ENCODE data around the gene ABCD2.
"Not testable (repeated sequence)": the region's sequence is repeated elsewhere in the genome, so short reads cannot be mapped to it uniquely, and the experiment has no call there.

ABCD2 gene

DNA sequence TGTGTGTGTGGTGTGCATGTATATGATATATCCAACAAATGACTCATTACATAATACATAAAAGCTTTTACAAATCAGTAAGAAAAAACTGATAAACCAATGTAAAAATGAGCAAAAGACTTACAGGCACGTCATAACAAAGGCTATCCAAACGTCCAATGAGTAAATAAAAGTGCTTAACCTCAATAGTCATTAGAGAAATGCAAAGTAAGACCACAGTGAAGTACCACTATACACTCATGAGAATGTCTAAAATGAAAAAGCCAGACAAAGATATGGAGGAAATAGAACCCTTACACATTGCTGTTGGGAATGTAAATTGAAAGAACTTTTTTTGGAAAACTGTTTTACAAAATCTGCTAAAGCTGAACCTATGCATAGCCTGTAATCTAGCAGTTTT is 7.8 kb downstream of the ABCD2 start:
- FAIRE-seq = no peak

DNA sequence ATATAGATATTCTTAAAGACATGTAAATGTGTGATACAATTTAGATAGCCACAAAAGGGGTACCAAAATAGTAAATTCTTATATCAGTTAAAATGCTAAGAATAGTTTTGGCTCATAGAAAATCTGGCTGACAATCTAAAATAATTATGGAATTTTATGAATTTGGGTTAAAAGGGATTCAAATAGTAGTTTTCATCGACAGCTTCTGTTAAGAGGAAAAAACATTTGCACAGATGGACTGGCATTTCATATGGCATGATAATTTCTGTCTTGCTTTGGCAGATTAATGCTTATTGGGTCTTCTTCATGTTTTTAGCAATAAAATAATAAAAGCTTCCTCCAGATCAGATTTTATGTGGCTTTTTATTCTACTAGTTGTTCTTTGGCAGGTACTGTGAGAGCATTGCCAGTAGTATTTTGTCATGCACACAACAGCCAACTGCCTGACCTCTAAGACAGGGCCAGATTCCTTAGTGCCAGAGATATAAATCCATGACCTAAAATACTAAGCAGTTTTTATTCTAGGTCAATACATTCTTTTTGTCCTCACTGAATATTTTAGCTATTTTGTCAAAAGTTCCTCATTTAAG is 9.1 kb downstream of the ABCD2 start:
- FAIRE-seq = no peak

DNA sequence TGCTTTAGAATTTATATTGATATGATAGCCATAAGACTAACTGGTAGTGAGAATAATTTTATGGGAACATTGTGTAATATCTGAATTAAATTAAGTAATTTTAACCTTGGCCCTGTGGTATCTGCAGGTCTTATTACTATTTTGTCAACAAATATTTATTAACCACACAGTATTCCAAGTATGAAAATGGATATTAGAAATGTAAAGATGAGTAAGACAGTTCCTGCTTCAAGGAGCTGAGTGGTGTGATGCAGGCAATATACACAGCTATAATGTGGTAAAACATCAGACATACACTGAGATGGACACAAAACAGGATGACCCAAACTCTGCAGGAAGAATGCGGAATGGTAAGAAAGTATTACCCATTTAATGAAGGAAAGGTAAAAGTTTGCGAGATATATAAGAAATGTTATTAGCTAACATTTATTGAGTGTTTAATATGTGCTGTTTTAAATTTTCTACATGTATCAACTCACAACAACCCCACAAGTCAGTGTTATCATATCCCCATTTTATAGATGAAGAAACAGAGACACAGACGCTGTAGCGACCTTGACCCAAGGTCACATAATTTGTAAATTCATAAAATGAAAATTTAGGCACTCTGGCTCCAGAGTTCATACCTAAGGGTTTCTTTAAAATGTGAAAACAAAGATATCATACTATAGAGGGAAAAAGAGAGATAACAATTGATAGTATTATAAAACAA is 12.7 kb downstream of the ABCD2 start:
- FAIRE-seq = no peak

DNA sequence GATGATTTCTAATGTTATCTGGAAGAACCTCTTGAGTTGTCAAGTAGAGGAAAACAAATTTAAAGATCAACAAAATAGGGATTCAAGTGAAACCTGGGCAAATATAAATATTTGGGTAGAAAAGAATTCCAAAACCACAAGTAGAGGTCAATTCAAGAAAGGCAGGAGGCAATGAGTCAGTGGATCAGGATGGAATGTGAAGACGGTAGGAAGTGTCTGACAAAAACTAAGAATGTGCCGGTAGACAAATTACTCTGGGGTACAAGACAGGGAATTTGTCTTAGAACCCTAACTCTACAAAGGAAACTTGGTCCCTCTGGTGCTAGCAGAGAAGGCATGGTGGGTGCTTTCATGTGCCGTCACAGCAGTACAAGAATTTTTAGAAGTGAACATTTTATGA is 13.6 kb downstream of the ABCD2 start:
- no peak for FAIRE-seq

DNA sequence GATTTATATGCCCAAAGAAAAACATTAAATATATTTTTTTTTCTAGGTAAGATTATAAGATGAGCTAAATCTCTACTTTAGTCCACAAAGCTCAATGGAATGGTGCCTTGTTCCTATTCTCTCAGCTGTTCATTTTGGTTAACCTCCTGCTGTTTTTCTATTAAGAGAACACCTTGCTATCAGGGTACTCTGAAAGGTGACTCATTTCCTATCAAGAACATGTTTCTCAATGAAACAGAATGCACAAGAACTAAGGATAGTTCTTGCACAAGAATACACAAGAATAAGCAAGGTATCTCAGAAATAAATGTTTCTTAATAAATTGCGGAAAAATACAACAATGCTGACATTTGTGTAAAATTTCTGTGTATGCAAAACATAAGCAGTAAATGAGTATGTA is 14.1 kb downstream of the ABCD2 start:
- no peak for FAIRE-seq

DNA sequence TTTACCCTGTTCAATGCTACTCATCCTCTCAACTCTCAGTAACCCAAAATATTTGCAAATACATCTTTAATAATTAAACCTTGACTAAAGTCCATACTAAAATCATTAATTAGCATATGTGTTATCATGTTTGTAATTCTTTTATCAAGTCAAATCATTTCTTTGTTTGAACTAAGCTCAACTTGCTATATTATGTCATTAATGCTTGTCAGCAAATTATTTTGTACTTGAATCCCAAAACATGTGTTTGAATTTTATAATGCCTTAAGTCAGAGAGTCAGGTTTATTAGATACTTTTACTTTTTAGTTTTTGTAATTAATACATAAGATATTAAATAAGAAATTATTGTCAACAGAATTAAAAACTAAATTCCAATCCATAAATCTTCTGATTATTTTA is 16.5 kb downstream of the ABCD2 start:
- FAIRE-seq = no peak

DNA sequence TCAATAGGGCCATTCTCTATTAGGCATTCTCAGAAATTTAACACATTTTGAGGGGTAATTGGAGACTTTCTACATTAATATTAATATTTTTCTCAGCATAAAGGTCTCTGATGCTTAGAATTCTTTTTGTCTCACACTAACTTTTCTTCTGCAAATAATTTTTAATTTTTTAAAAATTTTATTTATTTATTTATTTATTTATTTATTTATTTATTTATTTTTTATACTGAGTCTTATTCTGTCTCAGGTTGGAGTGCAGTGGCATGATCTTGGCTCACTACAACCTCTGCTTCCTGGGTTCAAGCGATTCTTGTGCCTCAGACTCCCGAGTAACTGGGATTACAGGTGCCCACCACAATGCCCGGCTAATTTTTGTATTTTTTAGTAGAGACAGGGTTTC is 17.7 kb downstream of the ABCD2 start:
- FAIRE-seq = not testable (repeated sequence)

DNA sequence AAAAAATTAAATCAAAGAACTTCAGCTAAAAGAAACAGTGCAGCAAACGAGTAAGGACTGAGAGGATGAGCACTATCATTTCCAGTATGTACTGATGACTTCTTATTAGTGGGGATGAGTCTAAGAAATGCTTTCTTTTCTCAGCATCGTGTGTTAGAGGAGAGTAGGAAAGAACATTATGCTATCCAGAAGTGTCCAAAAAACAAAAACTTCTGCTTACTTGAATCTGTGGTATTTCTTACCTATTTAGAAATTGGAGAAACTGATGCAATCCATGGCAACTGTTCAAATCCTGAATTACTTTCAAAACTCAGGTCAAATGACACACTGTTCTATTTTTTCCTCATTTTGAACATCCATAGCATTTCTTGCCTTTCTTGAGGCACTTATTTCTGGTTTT is 23.7 kb downstream of the ABCD2 start:
- FAIRE-seq = no peak

DNA sequence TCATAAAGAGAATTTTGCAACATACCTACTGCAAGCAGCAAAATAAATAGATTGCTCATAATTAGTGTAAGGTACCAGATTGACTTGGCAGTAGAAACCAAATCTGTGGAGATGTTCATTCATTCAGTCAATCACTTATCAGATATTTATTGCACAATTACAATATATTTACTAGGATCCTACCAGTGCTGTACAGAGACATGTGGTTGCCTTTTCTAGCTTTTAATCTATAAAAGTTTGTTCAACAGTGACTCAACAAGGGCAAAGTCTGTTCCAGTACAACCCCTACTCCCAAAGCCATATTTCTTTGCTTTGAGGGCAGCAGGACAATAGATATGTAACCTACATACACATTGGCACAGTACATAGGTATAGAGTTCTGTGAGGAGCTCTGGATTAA is 27.3 kb downstream of the ABCD2 start:
- no peak for FAIRE-seq

DNA sequence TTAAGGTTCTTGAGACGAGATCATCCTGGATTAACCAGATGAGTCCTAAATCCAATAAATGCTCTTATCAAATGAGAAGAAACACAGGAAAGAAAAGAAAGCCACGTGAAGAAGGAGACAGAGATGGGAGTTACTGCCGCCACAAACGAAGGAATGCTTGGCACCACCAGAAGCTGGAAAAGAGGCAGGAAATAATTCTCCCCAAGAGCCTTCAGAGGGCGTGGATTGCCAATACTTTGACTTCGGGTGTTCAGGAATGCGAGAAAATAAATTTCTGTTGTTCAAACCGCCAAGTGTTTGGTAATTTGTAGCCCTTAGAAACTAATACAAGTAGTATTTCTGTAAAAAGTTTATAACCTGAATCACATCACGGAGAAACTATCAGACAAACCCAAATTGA is 31.3 kb downstream of the ABCD2 start:
- no peak for FAIRE-seq

DNA sequence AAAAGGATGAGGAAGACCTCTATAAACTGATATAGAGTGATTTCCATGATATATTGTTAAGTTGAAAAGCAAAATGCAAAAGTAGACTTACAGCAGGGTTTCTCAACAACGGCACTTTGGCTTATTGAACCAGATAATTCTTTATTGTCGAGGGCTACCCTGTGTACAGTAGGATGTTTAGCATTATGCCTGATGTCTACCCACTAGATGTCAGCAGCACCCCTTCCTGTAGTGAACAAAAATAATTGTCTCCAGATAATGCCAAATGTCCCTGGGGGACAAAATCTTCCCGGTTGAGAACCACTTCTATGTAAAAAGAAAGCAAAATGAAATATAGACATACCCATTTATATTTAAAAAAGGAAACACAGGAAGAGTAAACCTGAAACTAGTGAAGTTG is 32.4 kb downstream of the ABCD2 start:
- FAIRE-seq = no peak

DNA sequence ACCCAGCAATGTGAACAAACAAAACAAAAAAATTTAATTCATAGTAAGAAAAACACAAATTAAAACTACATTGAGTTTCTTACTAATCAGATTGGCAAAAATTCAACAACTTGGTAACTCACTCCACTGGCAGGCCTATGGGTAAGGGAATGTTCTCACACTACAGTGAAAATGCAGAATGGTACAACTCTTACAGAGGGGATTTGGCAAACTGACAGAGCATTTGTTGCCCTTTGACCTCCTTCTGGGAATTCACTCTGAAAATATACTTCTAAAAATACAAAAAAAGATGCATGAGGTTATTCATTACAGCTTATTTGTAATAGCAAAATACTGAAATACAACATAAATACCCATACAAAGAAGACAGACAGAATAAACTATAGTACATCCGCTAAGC is 32.8 kb downstream of the ABCD2 start:
- FAIRE-seq = no peak

DNA sequence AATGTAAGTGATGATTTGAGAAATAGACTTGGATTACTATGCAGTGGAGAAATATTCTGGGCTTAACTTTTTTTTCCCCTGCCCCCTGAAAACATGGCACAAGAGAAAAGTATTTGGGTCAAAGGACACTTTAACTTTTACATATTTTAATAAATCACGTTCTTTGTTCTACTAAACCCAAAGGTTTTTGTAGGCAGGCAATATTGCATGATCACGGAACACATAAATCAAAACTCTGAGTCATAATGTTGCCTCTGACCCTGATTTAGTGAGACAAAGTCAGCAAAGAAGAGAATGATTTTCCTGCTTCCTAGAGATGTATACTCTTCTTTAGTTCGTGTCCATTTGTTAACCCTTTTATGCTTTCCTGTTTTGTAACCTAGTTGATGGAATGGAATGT is 38.0 kb downstream of the ABCD2 start:
- no peak for FAIRE-seq

DNA sequence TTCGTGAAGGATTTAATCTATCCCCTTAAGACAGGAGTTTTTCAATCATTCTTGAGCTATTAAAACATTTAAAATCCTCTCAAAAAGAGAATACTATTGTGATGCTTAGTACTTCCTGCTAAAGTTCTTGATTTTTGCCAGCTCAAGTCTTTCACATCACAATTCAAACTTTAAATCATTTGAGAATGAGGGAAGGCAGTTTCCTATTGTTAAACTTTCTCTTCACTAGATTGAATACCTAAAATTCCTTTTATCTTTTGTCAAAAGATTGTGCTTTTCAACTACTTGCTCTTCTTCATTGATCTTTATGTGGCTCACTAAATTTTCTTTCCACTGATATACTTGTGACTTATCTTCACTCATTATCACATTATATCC is 44.1 kb downstream of the ABCD2 start:
- no peak for FAIRE-seq

DNA sequence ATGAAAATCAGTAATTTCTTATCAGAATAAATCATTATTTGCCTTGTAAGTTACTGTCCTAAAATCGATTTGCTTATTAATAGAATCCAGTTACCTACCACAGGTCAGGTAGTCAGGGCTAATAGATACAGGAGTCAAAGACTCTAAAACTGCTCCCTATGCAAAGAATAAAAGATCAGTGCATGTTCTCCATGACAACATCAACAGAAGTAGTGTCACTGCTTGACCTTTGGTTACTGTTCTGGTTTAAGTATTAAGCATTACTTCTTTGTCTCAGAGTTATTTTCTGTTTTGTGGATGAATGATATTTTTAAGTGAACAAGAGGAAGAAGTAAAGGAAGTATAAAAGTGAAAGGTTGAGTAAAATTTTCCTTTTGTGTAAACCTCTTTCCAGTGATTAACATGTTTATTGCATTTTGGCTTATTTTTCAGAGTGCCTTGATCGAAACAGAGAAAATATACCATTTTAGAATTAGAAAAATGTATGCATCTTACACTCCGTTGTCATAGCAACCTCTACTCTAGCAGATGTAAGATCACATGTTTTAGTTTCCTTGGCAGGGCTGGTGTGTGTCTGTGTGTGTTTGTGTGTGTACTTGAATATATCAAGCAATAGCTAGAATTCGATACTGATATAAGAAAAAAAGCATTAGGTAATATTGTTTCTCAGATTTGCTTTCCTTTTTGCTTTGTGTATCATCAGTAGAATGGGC is 44.7 kb downstream of the ABCD2 start:
- no peak for FAIRE-seq

DNA sequence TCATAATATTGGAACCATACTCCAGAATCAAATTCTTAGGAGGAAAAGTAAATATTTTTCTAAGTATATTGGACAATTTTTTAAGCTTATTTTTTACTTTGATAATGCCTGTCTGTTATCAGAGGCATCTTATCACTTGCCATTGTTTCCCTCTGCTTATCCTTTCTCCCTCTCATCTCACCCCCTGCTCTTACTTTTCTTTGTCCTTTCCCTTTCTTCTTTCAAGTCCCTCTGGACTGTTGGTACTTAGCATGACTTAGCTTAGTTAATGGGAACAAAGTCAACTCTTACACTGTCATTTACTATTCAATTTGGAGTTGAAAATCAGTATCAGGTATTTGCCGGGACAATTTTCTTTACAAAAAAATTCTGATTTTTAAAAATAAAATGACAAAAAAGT is 45.2 kb downstream of the ABCD2 start:
- FAIRE-seq = no peak

DNA sequence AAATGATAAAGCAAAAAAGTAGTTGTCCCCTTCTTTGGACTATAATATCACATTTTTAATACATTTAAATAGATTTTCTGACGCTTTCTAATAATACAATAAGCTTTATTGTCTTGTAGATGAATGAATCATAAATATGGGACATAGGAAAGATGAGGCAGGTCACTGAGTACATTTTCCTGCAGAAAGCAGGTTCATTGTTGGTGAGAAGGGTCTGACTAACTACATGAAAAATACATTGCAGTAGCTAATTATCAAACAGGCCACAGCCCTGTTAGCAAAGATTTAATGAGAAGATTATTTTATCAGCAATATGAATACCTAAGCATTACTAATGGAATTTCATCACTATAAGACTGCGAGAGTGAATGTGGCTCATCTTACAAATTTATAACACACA is 45.6 kb downstream of the ABCD2 start:
- no peak for FAIRE-seq

DNA sequence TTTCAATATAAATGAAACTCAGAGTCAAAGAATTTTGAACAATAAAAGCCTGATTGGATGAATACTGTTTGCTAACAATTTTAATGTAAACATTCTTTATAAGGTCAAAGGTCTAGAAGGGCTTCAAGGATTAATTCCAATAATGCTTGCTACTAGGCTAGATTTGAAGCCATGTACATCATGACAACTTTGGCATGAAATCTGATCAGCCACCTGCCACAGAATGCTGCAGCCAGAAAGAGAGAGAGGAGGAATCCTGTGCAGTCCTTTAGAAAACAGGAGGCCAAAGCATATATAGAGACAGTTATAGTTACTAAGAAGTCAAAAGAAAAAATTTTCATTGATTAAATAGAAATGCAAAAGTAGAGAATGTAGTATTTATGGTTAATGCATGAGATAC is 47.1 kb downstream of the ABCD2 start:
- FAIRE-seq = no peak

DNA sequence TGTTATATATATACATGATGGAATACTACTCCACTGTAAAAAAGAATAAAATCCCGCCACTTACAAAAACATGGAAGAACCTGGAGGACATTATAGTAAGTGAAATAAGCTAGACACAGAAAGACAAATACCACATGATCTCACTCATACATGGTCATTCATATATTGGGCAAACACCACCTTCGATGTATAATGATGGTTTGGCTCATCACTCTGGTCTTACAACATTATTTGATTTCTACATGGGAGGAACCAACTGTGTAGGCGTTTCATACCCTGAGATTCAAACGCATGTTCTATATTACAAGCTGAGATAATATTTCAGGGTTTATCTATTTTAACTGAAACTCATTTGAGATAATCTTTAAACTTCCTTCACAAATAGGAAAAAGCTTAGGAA is 48.3 kb downstream of the ABCD2 start:
- FAIRE-seq = no peak

DNA sequence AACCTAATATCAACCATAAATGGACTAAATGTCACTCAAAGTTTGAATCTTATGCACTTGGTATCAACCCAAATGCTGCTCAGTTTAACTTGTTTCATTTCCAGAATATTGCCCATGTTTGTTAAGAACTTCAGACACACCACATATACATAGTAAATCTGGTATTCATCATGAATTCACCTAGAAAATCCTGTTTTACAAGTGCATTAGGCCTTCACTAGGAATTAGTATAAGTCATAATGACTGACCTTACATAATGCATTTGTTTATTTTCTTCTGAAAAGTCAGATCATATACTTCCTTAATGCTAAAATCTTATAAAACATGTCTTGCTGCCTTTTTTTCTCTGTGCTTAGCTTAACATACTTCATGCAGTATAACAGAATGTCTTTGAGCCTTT is 66.1 kb downstream of the ABCD2 start:
- FAIRE-seq = no peak

DNA sequence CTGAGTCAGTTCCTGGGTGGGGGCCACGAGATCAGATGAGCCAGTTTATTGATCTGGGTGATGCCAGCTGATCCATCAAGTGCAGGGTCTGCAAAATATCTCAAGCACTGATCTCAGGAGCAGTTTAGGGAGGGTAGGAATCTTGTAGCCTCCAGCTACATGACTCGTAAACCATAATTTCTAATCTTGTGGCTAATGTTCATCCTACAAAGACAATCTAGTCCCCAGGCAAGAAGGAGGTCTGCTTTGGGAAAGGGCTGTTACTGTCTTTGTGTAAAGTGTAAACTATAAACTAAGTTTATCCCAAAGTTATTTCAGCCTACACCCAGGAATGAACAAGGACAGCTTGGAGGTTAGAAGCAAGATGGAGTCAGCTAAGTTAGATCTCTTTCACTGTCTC is 75.4 kb downstream of the ABCD2 start:
- not testable (repeated sequence) for FAIRE-seq

DNA sequence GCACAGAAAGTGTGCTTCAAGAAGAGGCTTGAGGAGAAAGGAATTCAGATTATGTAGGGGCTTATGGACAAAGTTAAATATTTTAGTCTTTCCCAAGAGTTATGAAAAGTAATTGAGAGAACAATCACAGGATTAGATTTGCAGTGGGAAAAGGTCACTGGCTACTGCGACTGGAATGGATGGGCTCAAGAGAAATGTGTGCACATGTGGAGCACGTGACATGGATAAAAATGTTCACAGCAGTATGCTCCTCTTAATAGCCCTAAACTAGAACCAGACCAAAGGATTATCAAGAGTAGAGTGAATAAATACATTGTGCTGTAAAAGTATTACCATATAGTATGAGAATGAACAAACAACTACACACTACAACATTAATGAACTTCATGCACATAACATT is 78.1 kb downstream of the ABCD2 start:
- FAIRE-seq = no peak

DNA sequence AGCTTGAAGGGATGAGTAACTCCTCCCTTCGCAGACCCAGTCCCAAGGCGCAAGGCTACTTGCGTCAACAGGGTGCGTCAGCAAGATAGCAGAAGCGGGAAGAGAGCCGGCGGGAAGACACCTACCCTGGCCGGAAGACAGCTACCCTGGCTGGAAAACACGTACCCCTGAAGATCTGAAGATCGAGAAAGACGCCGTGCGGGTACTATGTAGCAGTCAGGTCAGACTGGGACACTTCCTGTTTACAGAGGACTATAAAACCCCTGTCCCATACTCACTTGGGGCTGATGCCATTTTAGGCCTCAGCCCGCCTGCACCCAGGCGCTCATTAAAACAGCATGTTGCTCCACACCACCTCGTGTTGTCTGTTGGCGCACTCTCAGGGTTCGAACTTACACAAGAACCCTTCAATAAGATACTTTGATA is 80.9 kb downstream of the ABCD2 start:
- FAIRE-seq = no peak

DNA sequence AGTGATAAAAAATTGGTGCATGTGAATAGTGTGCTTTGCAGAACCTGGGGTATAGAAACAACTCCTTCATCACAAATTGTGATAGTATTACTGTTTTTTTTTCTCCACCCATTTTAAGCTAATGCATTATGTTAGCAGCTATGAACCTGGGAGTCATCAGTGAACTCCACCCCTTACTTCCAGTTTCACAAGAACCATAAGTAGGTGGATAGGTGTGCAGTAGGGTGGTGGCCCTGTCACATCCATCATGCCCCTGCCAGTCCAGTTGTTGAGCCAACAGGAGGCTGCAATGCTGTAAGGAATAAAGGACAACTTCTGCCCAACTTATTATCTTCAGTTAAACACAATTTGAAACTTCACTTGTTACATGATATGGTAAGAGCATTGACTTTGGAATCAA is 85.7 kb downstream of the ABCD2 start:
- FAIRE-seq = no peak

DNA sequence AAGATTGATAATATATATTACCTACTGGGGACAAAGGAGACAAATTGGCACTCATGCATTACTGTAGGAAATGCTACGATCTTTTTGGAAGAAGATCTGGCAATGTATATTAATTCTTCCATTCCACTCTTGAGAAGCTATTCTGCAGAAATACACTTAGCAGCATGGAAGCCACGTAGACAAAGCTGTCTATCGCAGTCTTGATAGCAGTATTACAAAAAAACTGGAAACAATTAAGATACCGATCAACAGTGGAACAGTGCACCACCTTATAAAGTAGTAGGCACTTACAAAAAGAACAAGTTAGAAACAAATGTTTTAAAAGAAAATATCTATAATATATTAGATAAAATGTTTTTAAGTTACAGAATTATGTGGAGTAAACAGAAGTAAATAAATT is 87.2 kb downstream of the ABCD2 start:
- no peak for FAIRE-seq

All from A204.1 (cell line).